ENCODE measurements around the gene URM1.

DNA sequence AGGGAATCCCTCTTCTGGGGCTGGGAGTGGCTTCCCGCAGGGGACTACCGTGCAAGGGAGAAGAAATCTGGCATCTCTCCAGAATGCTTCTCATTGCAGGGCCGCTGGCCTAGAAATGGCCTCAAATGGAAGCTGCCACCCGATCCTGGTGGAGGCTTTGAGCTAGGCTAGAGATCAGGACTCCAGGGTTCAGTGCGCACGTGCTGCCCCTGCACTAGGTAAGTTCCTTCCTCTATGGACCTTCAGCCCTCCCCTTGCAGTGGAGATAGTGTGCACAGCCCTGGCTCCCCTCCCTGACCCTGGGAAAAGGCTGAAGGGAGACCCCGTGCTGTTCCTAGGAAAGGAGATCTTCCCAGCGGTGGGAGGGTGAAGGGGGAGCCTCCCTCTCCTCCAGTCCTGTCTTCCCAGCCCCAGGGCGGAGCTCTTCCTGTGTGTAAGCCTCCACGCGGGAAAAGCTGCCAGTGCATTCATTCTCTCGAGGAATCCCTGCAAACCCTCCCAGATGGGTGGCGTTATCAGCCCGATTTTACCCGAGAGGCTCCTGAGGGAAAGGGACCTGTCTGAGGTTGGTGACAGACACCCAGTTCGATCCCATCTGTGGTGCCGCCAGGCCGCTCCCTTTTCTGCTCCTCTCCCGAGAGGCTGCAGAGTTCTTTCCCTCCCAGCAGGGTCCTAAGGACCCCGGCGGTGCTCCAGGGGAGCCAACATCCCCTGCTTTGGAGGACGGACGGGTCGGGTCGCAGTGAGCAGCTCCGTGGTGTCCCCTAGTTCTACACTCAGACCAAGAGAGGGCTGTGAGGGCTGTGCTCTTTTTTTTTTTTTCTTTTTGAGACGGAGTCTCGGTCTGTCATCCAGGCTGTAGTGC, 48.1 kb downstream of the URM1 start:
- TF ChIP-seq CTCF (conservative IDR thresholded peaks at IDR 0.05; ENCODE audit: low read depth, low read length) (no peak), EZH2 (IDR thresholded peaks at IDR 0.05; ENCODE audit: borderline replicate concordance, low read depth, low read length, poor library complexity, severe bottlenecking) (no peak)

Data from A673 (cell line).